Kidney (tissue), 14 donors: Measurements from ENCODE around the gene GPC3. TPM values are rescaled to one million over a fixed set of nuclear protein-coding genes. Genes with fewer than 3 reads are reported as not detected.

Experiments used
- DNase-seq, 5 donors: peaks; one replicate each; pipeline ENCODE4 v3.0.0-alpha.2; 2013 to 2020
- FAIRE-seq: peaks from 2 replicates; lab custom pipeline; 2012; peaks lifted over from hg19 to GRCh38; lab: Jason Lieb, UNC
- H3K27ac ChIP-seq, 2 donors: one replicate each; pipeline ENCODE4 v1.7.0; 2013; ENCODE audit warnings: low read depth in 2 of 2, low read length in 2 of 2, inconsistent platforms in 1 of 2
- H3K27me3 ChIP-seq: one replicate; pipeline ENCODE4 v1.7.1; 2013; ENCODE audit warnings: low read length, inconsistent platforms; ENCODE audit not compliant: control insufficient read depth, insufficient read depth
- H3K36me3 ChIP-seq, 3 donors: one replicate each; pipeline versions ENCODE4 v1.7.0 to v1.7.1; 2013; ENCODE audit warnings: low read length in 3 of 3, control low read depth in 1 of 3, inconsistent platforms in 1 of 3; ENCODE audit not compliant: insufficient read depth in 3 of 3, control insufficient read depth in 2 of 3
- H3K4me1 ChIP-seq, 3 donors: one replicate each; pipeline versions ENCODE4 v1.7.0 to v1.7.1; 2013; ENCODE audit warnings: low read length in 3 of 3, inconsistent platforms in 1 of 3, low read depth in 1 of 3; ENCODE audit not compliant: control insufficient read depth in 2 of 3, insufficient read depth in 2 of 3
- H3K4me3 ChIP-seq, 3 donors: one replicate each; pipeline versions ENCODE4 v1.7.0 to v1.8.1; 2013; ENCODE audit warnings: low read length in 3 of 3, control low read depth in 1 of 3, inconsistent platforms in 1 of 3
- H3K9ac ChIP-seq, 3 donors: one replicate each; pipeline versions ENCODE4 v1.7.0 to v1.7.1; 2013; ENCODE audit warnings: low read length in 3 of 3, control low read depth in 1 of 3, inconsistent platforms in 1 of 3
- H3K9me3 ChIP-seq, 3 donors: one replicate each; pipeline versions ENCODE4 v1.7.0 to v1.7.1; 2013; ENCODE audit warnings: low read length in 3 of 3, control low read depth in 1 of 3, inconsistent platforms in 1 of 3; ENCODE audit not compliant: control insufficient read depth in 2 of 3, insufficient read depth in 1 of 3
- intact Hi-C: fragments of 100-400 bp; cut with DNase I; formaldehyde crosslinking; loops from one replicate; pipeline ENCODE4 v1.11.1; 2022
- polyA plus RNA-seq: library from polyadenylated mRNA; stranded (reverse); fragments of 350-450 nt; fragmentation: Illumina TruSeq; extraction: RNeasy Lipid Tissue Mini Kit (QIAGEN cat#74804); gene quantifications from one replicate; pipeline ENCODE4 v1.2.3, GENCODE V29; 2014; ENCODE audit warnings: low read depth, low replicate concordance; ENCODE audit not compliant: insufficient read depth
- total RNA-seq: library from RNA; stranded (reverse); fragmentation: NEBNext Ultra II Directional; extraction: Animal tissue kit (Norgen Biotek cat#: 25700); gene quantifications from one replicate; pipeline ENCODE4 v1.2.1, GENCODE V29; 2021
- TF ChIP-seq, protein P1 (sequence below): IDR thresholded peaks from 3 replicates; pipeline ENCODE4 v1.5.1; 2012; ENCODE audit warnings: mild to moderate bottlenecking, moderate library complexity, borderline replicate concordance; ENCODE audit not compliant: insufficient read depth; ENCODE audit errors: extremely low read depth
- donor health status: control.
- donor health status: control.
- donor health status: control.
- donor health status: control.
- donor health status: control.
- donor health status: DM: yes; HTN: yes; CAD: no.
- donor health status: Normal renal cell carcinoma (clear cell type).

Gene GPC3
- total and polyA plus RNA-seq, 2 donors from 2014 or later, result 43.0 to 52.5 TPM

DNA sequence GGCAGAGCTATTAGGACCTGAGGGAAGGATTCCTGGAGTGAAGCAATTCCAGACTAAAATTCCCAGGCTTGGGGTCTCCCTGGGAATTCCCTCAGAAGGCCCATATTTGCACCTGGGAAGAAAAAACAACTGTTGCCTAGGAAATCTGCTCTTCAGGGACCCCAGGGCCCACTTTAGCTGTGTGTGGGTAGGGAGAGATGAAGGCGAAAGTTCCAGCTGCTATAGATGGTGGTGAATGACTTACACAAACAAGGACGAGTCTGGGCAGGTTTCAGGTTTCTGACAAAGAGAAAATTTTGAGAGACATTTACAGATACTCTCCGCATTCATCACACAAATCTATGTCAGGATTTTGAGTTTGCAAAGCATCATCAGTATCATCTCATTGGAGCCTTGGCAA, 126.1 kb downstream of the GPC3 start:
- intact Hi-C loops, result no loop called here
- H3K36me3 ChIP-seq, result no peaks in the 10 kb centered on the region
- no peak overlapping the region for H3K4me3 ChIP-seq
- H3K9ac ChIP-seq, result no peak overlapping the region
- TF ChIP-seq, protein P1, sequence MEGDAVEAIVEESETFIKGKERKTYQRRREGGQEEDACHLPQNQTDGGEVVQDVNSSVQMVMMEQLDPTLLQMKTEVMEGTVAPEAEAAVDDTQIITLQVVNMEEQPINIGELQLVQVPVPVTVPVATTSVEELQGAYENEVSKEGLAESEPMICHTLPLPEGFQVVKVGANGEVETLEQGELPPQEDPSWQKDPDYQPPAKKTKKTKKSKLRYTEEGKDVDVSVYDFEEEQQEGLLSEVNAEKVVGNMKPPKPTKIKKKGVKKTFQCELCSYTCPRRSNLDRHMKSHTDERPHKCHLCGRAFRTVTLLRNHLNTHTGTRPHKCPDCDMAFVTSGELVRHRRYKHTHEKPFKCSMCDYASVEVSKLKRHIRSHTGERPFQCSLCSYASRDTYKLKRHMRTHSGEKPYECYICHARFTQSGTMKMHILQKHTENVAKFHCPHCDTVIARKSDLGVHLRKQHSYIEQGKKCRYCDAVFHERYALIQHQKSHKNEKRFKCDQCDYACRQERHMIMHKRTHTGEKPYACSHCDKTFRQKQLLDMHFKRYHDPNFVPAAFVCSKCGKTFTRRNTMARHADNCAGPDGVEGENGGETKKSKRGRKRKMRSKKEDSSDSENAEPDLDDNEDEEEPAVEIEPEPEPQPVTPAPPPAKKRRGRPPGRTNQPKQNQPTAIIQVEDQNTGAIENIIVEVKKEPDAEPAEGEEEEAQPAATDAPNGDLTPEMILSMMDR, result no peak
- H3K9me3 ChIP-seq, result no peaks in the 10 kb centered on the region
- DNase-seq (no peak), FAIRE-seq (no peak)
- H3K27me3 ChIP-seq, result no peaks in the 10 kb centered on the region
- H3K27ac ChIP-seq, result no peak overlapping the region
- H3K4me1 ChIP-seq, result no peaks in the 10 kb centered on the region

GRCh38 chrX:133857640-133858269, 127.6 kb downstream of the GPC3 start:
- no peak overlapping the region for H3K9ac ChIP-seq
- no peak for FAIRE-seq
- H3K4me1 ChIP-seq, result no peaks in the 10 kb centered on the region
- H3K27me3 ChIP-seq, result no peaks in the 10 kb centered on the region
- H3K4me3 ChIP-seq, result no peak overlapping the region
- DNase-seq, result no peak
- H3K27ac ChIP-seq, result no peak overlapping the region
- no peaks in the 10 kb centered on the region for H3K9me3 ChIP-seq
- intact Hi-C loops, result no loop called here
- TF ChIP-seq, protein P1, result no peak
- H3K36me3 ChIP-seq, result no peaks in the 10 kb centered on the region

DNA sequence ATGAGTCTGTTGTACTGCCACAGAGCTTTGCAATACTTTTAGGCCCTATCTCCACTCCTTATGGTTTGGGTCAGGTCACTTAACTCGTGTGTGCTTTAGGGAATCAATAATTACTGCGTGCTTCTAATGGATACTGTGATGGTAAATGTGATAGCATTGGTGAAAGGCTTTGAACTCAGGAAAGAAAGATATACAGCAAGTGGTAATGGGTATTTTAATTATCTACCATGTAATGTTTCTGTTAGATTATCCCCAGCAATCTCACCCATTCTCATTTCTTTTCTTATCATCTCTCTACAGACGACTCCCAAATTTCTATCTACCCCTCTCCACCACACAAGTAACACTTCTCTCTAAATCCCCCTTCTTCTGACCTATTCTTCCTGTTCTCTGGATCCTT, 128.6 kb downstream of the GPC3 start:
- DNase-seq, result no peak
- intact Hi-C loops, result no loop called here
- H3K9ac ChIP-seq, result no peak overlapping the region
- no peak for FAIRE-seq
- no peaks in the 10 kb centered on the region for H3K36me3 ChIP-seq
- no peak overlapping the region for H3K27ac ChIP-seq
- H3K4me1 ChIP-seq, result no peaks in the 10 kb centered on the region
- TF ChIP-seq, protein P1, result no peak
- no peaks in the 10 kb centered on the region for H3K27me3 ChIP-seq
- H3K4me3 ChIP-seq, result no peak overlapping the region
- no peaks in the 10 kb centered on the region for H3K9me3 ChIP-seq

- Histone ChIP-seq H3K4me1 (no peaks in the 10 kb centered on the region), H3K27ac (no peak overlapping the region), H3K9me3 (no peaks in the 10 kb centered on the region), H3K36me3 (no peaks in the 10 kb centered on the region), H3K4me3 (no peak overlapping the region), H3K9ac (no peak overlapping the region), H3K27me3 (peaks cover 4% of the 10 kb centered on the region)
- FAIRE-seq (no peak), DNase-seq (no peak)
- intact Hi-C loops, result no loop called here
- TF ChIP-seq, protein P1, result no peak
Measured at GRCh38 chrX:133854290-133854689, 131.1 kb downstream of the GPC3 start.
